ENCODE data around the gene TXNDC5. TPM values are rescaled to one million over a fixed set of nuclear protein-coding genes. Genes with fewer than 3 reads are reported as not detected.

Gene TXNDC5
- total and polyA plus RNA-seq, 10 donors, result 25.9 to 645 (median 194) TPM

DNA sequence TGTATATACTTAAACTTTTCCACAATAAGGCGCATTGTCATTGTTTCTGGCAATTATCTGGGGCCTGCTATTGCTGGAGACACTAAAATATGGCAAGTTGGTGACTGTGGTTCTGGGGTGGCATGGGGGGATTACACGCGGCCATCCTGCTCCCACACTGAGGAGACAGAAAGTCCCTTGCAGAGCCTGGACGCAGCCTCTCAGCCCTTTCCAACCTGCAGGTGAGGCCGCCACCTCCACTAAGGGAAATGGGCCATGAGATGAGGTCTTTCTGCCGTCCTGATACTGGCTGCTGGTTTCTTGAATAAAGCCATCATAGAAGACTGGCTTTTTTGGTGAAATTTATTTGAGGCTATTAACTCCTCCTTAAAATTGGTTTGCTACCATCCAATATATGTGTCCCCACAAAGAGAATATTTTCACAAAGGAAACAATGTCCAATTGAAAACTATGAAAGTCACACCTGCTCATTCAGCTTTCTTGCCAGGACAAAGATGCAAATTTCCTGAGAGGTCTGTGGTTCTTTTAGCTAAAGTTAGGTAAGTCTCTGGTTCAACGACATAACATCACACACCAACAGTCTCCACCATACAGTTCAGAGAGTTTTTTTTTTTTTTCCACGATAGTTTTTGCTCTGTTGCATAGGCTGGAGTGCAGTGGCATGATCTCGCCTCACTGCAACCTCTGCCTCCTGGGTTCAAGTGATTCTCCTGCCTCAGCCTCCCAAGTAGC, 13.0 kb downstream of the TXNDC5 start:
- TF ChIP-seq CTCF (IDR thresholded peaks at IDR 0.05 in 8 of 11, conservative IDR thresholded peaks at IDR 0.05 in 3 of 11), result no peak
- TF ChIP-seq POLR2AphosphoS5 (IDR thresholded peaks at IDR 0.05), result peak in 2 of 3 donors; percentile 11 to 13
- H3K4me3 ChIP-seq, result no peak overlapping the region
- H3K27me3 ChIP-seq (replicated peaks in 1 of 7), result no peaks in the 10 kb centered on the region
- no peak overlapping the region for H3K27ac ChIP-seq
- peak; percentile 47 for DNase-seq
- peaks cover 0 to 9% (median 0%) of the 10 kb centered on the region in 6 donors for H3K4me1 ChIP-seq
- WGBS, 5 donors, result 78 to 93% (median 88%) methylated on average over 9 of the region's 9 CpGs
- H3K9me3 ChIP-seq, result no peaks in the 10 kb centered on the region
- H3K36me3 ChIP-seq, result peaks cover 3 to 100% (median 93%) of the 10 kb centered on the region in 6 donors
- intact Hi-C loops (cut with DNase I; ENCODE audit: low total_unique reads), result no loop called here

- intact Hi-C loops (cut with DNase I; ENCODE audit: low total_unique reads), result no loop called here
- Histone ChIP-seq H3K36me3 (peaks cover 0 to 100% (median 93%) of the 10 kb centered on the region in 6 donors), H3K4me3 (no peak overlapping the region), H3K27me3 (replicated peaks in 1 of 7) (no peaks in the 10 kb centered on the region), H3K4me1 (peaks cover 0 to 9% (median 0%) of the 10 kb centered on the region in 6 donors), H3K27ac (no peak overlapping the region), H3K9me3 (no peaks in the 10 kb centered on the region)
- no peak for TF ChIP-seq CTCF (IDR thresholded peaks at IDR 0.05 in 8 of 11, conservative IDR thresholded peaks at IDR 0.05 in 3 of 11)
- TF ChIP-seq POLR2AphosphoS5 (IDR thresholded peaks at IDR 0.05), result no peak
- no peak for TF ChIP-seq POLR2A (IDR thresholded peaks at IDR 0.05)
- DNase-seq, result peak; percentile 24
- WGBS, 5 donors, result 82 to 93% (median 90%) methylated on average over 6 of the region's 6 CpGs
Observed at GRCh38 chr6:7896465-7896987, 14.1 kb downstream of the TXNDC5 start.

DNA sequence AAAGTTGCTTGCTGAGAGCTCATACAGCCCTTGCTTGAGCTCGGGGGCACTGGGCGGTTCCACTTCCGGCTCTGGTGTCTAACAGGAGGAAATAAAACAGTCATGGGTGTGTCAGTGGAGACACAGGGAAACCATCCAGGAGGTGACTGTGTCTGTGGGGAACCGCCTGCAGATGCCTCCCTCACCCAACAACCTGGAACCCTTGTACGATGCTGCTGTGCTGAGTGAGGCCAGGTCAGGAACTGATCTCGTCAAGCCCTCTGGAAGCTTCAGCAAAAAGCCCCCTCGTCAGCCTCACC, 15.5 kb downstream of the TXNDC5 start:
- Histone ChIP-seq H3K27ac (no peak overlapping the region), H3K27me3 (replicated peaks in 1 of 7) (no peaks in the 10 kb centered on the region), H3K4me1 (peaks cover 0 to under 1% (median 0%) of the 10 kb centered on the region in 6 donors), H3K9me3 (no peaks in the 10 kb centered on the region), H3K4me3 (no peak overlapping the region), H3K36me3 (peaks cover 0 to 100% (median 93%) of the 10 kb centered on the region in 6 donors)
- intact Hi-C loops (cut with DNase I; ENCODE audit: low total_unique reads), result no loop called here
- DNase-seq, result peak; percentile 64
- 83 to 94% (median 86%) methylated on average over 7 of the region's 7 CpGs for WGBS, 5 donors
- TF ChIP-seq CTCF (IDR thresholded peaks at IDR 0.05 in 8 of 11, conservative IDR thresholded peaks at IDR 0.05 in 3 of 11) (no peak), POLR2A (IDR thresholded peaks at IDR 0.05) (no peak), POLR2AphosphoS5 (IDR thresholded peaks at IDR 0.05) (peak in 1 of 3 donors; percentile 35)

DNA sequence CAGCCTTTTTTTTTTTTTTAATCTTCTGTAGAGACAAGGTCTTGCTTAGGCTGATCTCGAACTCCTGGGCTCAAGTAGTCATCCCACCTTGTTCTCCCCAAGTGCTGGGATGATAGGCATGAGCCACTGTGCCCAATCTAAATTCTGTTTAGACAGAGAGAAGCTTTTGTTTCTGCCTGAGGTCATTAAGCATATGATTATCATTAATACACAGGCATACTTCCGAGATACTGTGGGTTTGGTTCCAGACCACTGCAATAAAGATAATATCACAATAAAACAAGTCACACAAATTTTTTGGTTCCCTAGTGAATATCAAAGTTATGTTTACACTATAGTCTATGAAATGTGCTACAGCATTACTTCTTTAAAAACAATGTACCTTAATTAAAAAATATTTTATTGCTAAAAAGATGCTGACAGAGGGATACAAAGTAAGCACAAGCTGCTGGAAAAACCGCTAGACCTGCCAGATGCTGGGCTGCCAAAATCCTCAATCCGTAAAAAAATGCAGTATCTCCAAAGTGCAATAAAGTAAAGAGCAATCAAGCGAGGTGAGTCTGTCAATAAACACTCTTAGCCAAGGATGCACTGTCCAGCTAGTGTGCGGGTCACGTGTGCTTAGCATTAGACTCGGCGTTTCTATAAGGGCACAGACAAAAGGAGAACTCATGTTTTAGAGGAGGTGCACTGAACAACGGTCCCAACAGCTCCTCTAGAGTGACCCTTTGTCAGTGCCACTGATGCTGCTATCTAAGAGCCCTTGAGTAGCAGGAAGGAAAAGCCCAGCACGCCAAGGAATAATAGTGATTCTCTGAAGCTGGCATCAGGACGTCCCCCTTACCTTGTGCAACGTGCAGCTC, 16.1 kb downstream of the TXNDC5 start:
- intact Hi-C loops (cut with DNase I; ENCODE audit: low total_unique reads), result no loop called here
- TF ChIP-seq CTCF (IDR thresholded peaks at IDR 0.05 in 8 of 11, conservative IDR thresholded peaks at IDR 0.05 in 3 of 11), result no peak
- no peak for TF ChIP-seq POLR2A (IDR thresholded peaks at IDR 0.05)
- TF ChIP-seq POLR2AphosphoS5 (IDR thresholded peaks at IDR 0.05), result no peak
- Histone ChIP-seq H3K27ac (no peak overlapping the region), H3K27me3 (replicated peaks in 1 of 7) (no peaks in the 10 kb centered on the region), H3K4me1 (no peaks in the 10 kb centered on the region), H3K36me3 (peaks cover 0 to 100% (median 94%) of the 10 kb centered on the region in 6 donors), H3K9me3 (no peaks in the 10 kb centered on the region), H3K4me3 (no peak overlapping the region)
- WGBS, 5 donors, result 88 to 93% (median 88%) methylated on average over 13 of the region's 13 CpGs
- peak; percentile 1 for DNase-seq

Measured in spleen (tissue), 11 donors.